ENCODE results near the gene PUM1. TPM values are rescaled to one million over a fixed set of nuclear protein-coding genes. Genes with fewer than 3 reads are reported as not detected.

PUM1 gene
- total and polyA plus RNA-seq, 2 of the 8 experiments (the other 6 are each of a cell fraction or from before 2014, with no cell fraction given): 122 to 177 TPM

GRCh38 chr1:31042656-31043055 is 22.9 kb downstream of the PUM1 start (continued):
- TF ChIP-seq TAF1 (IDR thresholded peaks at IDR 0.05; ENCODE audit: low read depth, low read length) (no peak), E2F6 (IDR thresholded peaks at IDR 0.05) (no peak), SUZ12 (IDR thresholded peaks at IDR 0.05; ENCODE audit: low read length) (no peak), CREB1 (IDR thresholded peaks at IDR 0.05) (no peak), CBX5 (IDR thresholded peaks at IDR 0.05; ENCODE audit: low read depth, low read length) (no peak), BRCA1 (IDR thresholded peaks at IDR 0.05; ENCODE audit: low read depth, low read length) (no peak), MAFK (IDR thresholded peaks at IDR 0.05; ENCODE audit: low read depth, low read length) (no peak)

All from H1 (cell line).